ENCODE measurements around the gene ZSWIM1.

- TF ChIP-seq, protein P1, sequence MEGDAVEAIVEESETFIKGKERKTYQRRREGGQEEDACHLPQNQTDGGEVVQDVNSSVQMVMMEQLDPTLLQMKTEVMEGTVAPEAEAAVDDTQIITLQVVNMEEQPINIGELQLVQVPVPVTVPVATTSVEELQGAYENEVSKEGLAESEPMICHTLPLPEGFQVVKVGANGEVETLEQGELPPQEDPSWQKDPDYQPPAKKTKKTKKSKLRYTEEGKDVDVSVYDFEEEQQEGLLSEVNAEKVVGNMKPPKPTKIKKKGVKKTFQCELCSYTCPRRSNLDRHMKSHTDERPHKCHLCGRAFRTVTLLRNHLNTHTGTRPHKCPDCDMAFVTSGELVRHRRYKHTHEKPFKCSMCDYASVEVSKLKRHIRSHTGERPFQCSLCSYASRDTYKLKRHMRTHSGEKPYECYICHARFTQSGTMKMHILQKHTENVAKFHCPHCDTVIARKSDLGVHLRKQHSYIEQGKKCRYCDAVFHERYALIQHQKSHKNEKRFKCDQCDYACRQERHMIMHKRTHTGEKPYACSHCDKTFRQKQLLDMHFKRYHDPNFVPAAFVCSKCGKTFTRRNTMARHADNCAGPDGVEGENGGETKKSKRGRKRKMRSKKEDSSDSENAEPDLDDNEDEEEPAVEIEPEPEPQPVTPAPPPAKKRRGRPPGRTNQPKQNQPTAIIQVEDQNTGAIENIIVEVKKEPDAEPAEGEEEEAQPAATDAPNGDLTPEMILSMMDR (IDR thresholded peaks at IDR 0.05), result no peak
- no peak for TF ChIP-seq ZFX (IDR thresholded peaks at IDR 0.05; ENCODE audit: borderline replicate concordance)
Measured at GRCh38 chr20:45934046-45934585, 53.1 kb downstream of the ZSWIM1 start.
